ENCODE results near the gene PPP1R7.

PPP1R7 gene

DNA sequence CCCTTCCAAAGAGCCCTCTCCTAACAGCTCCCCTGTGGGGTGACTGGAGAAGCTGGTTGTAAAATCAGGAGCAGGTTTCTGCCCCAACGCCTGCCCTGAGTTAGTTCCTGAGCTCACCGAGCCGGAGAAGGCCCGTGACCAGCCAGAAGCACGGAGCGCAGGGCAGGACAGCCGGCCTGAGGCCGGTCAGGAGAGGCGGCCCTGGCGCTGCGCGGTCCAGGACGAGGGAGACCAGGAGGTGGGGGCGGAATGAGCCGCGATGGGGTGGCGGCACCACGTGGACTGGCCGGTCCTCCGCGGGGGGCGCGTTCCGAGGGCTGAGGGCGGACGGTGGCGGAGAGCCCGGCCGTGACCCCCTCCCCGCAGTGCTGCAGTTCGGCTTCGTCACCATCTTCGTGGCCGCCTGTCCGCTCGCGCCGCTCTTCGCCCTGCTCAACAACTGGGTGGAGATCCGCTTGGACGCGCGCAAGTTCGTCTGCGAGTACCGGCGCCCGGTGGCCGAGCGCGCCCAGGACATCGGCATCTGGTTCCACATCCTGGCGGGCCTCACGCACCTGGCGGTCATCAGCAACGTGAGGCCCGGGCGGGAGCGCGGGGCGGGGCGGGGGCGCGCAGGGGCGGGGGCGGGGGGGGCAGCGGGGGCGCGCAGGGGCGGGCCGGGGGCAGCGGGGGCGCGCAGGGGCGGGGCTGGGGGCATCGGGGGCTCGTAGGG, 67.2 kb downstream of the PPP1R7 start:
- DNase-seq = peak; percentile 90

DNA sequence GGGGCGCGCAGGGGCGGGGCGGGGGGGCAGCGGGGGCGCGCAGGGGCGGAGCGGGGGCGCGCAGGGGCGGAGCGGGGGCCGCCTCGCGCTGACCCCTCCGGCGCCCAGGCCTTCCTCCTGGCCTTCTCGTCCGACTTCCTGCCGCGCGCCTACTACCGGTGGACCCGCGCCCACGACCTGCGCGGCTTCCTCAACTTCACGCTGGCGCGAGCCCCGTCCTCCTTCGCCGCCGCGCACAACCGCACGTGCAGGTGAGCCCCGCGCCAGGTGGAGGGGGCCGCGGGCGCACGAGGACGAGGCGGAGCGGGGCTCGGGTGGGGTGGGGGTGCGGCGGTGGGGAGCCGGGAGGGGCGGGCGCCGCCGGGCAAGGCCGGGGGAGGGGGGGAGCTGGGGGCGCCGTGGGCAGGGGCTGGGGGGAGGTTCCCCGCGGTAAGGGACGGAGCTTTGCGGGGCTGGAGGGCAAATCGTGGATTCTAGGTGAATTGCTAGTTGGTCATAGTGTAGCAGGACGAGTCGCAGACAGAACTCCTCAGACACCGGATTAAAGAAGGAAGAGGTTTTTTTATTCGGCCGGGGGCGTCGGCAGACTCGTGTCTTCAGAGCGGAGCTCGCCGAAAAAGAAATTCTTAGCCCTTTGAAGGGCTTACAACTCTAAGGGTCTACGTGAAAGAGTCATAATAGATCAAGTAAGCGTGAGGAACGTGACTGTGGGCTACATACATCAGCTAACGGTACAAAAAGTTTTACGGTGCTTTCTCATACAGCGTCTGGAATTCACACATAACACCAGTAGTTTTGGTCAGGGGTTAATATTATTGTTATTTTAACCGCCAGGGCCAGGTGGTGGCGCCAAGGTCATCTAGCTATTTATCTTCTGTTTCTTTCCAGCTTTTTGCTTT, 68.1 kb downstream of the PPP1R7 start:
- DNase-seq = peak; percentile 58

DNA sequence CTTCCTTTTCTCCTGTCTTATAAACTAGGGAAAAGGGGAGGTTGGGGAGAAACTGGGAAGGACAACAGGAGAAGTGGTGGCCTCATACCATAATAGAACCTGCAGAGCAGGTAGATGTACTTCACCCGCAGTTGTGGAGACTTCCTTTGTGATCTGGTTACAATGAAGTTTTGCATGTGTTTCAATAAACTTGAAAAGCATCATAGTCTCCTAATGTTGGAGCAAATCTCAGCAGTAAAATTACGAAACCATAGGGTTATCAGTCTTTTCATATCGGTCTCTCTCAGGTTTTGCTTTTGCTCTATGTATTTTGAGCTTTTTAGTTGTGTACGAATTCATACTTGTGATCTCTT, 68.7 kb downstream of the PPP1R7 start:
- no peak for DNase-seq

DNA sequence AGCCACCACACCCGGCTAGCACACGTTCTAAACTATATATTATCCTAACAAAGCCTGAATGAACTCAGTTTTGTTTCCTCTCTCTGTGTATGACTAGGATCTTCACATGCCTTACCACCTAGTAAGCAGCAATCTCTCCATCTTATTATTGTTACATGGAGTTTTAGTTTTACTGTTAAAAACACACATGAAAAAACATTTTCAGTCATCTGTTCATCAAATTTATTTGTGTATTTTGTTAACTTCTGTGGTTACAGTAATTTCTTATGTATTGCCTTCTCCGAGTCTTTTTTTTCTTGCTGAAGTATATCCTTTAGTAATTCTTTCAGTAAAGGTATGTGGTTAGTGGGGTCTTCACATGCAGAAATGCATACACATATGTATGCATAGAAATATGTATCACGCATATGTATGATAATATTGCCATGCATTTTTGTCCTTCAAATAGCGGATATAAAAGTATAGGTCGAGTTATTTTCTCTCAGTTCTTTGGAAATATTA, 69.6 kb downstream of the PPP1R7 start:
- no peak for DNase-seq

DNA sequence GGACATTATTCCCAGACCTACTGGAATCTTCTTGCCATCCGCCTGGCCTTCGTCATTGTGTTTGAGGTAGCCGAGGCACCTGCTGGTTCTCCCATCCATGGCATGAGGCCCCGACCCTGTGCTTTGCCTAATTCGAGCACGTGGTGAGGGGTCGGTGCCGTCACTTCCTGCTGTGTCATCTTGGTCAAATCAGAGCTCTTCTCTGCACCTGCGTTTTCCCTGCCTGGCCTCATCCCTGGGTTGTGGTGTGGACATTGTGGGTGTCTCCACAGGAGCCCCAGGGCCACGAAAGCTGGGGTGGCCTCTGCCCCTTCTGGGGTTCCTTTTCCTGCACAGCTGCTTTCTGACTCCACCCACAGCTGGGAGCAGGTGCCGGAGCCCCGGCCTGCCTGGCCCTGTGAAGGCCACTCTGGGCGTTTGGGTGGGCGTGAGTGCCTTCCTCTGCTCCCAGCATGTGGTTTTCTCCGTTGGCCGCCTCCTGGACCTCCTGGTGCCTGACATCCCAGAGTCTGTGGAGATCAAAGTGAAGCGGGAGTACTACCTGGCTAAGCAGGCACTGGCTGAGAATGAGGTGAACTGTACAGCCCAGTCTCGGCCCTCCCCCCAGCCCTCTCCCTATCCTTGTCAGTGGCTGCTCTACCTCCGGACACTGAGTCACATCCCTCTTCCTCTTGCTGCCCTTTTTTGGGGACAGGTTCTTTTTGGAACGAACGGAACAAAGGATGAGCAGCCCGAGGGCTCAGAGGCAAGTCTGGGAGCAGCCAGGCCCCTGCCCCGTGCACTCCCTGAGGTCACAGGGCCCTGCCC, 73.1 kb downstream of the PPP1R7 start:
- no peak for DNase-seq

DNA sequence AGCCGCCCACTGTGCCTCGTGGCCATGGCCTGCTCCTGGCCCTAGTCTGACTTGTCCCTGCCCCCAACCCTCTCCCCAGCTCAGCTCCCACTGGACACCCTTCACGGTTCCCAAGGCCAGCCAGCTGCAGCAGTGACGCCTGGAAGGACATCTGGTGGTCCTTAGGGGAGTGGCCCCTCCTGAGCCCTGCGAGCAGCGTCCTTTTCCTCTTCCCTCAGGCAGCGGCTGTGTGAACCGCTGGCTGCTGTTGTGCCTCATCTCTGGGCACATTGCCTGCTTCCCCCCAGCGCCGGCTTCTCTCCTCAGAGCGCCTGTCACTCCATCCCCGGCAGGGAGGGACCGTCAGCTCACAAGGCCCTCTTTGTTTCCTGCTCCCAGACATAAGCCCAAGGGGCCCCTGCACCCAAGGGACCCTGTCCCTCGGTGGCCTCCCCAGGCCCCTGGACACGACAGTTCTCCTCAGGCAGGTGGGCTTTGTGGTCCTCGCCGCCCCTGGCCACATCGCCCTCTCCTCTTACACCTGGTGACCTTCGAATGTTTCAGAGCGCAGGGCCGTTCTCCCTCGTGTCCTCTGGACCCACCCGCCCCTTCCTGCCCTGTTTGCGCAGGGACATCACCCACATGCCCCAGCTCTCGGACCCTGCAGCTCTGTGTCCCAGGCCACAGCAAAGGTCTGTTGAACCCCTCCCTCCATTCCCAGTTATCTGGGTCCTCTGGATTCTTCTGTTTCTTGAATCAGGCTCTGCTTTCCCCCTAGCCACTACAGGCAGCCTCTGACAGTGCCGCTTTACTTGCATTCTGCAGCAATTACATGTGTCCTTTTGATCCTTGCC, 74.0 kb downstream of the PPP1R7 start:
- DNase-seq = peak; percentile 71

DNA sequence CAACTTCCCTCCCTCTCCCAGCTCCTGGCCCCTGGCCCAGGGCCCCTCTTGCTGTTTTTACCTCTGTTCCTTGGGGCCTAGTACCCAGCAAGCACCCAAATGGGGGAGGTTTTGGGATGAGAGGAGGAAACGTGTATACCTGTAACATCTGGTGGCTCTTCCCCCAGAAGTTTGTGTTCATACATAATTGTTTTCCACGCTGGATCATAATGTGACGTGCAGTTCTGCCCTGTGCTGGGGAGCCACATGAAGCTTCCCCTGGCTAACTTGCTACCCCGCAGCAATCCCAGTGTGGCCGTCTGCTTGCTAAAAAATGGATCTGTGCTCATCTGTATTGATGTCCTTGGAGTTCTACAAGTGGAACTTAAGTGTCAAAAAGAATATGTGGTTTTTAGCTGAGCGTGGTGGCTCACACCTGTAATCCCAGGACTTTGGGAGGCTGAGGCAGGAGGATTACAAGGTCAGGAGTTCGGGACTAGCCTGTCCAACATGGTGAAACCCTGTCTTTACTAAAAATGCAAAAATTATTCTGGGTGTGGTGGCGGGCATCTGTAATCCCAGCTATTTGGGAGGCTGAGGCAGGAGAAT, 74.7 kb downstream of the PPP1R7 start:
- no peak for DNase-seq

DNA sequence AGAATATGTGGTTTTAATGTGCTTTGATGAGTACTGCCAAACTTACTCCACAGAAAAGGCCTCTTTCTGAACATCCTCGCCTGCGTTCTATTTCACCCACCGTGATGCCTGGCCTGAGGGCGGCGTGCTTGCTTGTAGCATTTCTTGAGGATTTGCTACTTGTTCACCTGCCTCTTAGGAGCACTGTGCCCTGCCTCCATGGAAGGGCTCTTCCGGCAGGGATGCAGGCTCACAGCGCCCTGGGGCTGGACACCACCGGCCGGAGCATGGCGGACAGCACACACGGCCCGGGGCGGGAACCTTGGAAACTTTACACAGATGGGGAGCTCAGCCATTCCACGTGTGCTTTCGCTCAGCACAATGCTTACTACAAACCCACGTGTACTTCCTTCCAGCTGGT, 75.3 kb downstream of the PPP1R7 start:
- no peak for DNase-seq

DNA sequence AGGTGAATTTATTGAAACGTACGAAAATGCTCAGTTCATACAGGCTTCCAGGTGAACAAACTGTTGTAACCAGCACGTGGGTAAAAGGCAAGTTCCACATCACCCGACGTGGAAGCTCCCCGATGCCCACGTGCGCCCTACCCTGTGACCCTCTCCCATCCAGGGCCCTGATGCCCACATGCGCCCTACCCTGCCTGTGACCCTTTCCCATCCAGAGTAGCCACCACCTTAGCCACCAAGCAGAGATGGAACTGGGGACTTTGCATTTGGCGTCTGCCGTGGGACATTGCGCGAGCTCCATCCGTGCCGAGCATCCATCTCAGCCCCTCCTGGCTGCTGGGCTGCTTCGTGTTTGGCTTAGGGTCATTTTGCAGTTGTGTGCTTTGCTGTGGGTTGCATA, 75.7 kb downstream of the PPP1R7 start:
- no peak for DNase-seq

DNA sequence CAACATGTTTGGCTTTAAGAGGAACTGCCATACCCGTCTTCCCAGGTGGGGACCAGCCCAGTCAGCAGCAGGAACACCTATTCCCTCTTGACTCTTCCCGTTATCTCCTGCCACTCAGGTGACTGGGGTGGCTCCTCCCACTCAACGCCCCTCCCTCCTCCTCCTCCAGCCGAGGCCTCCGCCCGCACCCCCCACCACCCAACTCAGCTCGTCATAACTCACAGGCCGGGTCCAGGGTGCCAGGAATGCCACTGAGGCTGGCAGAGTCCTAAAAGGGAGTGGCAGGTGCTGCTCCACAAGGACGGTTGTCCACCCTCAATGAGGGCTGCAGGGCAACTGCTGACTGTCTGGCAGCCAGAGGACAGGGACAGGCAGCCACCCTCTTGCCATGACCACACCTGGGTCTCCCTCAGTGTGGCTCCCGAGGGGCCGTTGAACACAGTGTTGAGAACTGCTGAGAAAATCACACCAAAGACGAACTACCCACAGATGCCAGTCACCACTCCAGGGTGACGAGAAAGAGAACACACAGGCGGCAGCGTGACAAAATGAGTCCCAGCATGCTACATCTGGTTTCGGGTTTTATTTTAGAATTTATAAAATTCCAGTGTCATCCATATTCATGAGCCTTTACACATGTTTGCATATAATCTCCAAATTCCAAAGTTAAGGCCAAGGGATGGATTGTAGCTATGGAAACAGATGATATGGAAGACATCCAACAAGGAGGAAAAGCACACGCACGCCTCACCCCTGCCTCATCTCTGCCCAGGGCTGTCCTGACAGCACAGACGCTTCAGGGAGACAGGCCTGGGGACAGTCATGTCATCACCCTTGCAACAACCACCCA, 76.7 kb downstream of the PPP1R7 start:
- DNase-seq = no peak

DNA sequence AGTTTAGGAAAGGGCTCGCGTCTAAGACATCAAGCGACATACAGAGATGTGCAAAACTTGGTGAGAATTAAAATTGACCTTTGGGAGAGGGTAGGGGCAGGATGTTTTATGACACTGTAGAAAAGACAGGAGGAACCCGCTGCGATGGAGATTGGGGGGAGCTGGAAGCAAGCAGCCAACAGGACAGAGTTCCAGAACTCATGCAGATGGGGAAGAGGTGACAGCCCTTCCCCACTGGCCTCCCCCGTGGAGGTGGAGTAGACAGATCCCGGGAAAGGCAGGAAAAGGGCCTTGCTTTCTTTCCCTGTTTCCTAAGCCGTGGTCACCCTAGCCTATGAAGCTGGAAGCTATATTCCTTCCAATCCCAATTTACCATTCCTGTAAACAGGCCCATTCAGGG, 77.3 kb downstream of the PPP1R7 start:
- no peak for DNase-seq

DNA sequence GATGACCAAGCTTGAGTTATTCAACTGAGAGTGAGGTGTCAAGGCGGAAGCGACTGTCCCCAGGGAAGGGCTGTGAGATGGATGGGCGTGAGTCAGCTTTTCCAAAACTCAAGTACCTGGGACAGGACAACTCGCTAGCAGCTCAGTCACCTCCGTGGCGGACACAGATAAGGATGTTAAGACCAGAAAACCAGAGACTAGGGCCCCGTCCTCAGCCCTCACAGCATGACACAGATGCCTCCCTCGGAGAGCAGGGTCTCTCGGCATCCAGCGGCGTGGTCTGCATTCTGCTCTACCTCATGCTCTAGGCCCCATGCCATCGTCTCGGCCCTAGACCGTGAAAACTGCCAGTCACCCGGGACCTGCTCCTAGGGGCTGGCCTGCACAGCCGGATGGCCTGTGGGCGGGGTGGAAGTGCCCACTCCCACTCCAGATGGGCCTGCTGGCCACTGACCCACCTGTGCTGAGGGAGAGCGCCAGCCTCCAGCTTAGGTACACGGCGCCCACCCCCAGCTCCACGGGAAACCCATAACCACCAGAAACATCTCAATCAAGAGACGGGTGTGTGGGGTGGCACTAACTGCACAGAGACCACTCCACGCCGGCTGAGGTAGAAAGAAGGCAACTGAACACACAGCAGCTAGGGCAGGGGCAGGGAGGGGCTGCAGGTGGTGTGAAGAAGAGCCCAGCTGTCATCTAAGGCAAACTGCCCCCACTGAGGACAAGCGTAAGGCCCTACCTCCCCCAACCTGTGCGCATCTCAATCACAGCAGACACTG, 78.0 kb downstream of the PPP1R7 start:
- DNase-seq = no peak

DNA sequence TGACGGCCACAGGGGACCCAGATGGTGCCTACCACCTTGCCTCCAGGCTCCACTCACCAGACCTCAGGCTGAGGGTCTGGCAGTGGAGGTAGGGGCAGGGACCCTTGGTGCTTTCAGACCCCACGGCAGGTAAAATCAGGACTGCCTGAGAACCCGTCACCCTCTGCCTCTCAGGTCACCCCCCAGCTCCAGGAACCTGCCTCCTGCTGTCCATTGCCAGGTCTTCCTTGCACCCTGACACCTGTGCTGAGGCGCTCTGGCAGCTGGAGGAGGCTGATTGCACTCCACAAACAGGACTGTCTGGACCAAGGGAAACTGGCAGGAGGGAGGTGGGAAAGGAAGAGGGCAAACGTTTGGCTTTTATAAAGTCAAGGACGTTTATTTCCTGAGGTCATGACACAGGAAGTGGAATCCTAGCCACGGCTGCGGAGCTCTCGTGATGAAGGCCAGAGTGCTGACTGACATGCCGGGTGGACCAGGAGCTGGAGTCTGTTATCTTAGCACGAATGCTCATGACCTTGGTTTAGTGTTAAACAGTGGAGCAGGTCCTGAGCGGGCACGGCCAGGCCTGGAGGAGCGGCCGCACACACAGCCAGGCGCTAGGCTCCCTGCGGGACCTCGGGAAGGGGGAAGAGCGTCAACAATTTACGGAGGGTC, 78.7 kb downstream of the PPP1R7 start:
- no peak for DNase-seq

DNA sequence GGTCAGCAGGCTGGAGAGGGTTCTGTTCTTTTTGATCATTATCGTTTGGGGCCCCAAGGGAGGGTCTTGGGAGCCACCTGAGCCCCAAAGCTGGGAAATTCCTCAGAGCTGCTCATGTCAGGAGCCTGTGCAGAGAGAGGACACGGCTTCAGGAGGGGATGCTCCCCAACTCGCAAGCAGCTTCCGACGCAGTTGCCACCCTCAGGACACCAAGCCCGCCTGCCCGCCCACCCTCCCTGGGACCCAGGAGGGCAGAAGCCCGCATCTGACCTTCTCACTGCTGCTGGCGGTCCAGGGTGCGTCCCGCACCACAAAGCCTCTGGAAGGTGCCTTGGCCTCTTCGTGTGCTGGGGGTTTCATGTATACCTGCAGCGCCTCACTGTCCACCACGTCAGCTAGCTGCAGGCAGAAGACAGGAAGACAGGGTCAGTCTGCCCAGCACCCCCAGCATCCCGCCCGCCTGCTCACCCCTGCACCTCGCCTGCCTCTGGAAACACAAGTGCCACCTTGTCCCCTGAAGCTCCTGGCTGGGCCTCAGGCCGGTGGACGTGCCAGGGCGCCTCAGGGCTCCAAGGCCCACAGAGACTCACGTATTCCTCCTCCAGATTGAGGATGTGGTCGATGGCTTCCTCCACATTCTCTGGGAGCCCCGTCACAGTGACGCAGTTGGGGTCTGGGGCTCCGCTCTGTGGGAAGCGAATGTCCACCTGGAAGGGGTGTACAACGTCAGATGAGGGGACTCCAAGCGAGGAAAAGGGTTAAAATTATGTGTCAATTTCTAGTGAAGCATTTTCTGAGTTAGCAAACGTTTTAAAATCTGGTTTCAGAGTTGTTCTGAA, 79.5 kb downstream of the PPP1R7 start:
- no peak for DNase-seq

DNA sequence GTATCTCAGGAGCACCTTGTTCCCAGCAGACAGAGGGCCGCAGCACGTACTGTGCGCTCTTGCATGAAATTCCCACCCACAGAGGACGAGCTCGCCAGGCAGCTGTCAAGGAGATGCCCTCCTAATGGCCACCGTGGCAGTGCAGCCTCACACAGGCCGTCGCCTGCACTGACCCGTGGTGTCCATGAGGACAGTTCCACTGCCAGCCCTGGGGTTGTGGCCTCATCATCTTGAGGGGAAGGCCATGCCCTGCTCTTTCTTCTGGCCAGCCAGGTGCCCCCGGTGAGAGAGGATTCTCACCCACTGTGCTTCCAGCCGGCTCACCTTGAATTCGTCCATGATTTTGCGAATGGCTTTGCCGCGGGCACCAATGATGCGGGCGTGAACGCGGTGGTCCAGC, 80.2 kb downstream of the PPP1R7 start:
- peak; percentile 32 for DNase-seq

DNA sequence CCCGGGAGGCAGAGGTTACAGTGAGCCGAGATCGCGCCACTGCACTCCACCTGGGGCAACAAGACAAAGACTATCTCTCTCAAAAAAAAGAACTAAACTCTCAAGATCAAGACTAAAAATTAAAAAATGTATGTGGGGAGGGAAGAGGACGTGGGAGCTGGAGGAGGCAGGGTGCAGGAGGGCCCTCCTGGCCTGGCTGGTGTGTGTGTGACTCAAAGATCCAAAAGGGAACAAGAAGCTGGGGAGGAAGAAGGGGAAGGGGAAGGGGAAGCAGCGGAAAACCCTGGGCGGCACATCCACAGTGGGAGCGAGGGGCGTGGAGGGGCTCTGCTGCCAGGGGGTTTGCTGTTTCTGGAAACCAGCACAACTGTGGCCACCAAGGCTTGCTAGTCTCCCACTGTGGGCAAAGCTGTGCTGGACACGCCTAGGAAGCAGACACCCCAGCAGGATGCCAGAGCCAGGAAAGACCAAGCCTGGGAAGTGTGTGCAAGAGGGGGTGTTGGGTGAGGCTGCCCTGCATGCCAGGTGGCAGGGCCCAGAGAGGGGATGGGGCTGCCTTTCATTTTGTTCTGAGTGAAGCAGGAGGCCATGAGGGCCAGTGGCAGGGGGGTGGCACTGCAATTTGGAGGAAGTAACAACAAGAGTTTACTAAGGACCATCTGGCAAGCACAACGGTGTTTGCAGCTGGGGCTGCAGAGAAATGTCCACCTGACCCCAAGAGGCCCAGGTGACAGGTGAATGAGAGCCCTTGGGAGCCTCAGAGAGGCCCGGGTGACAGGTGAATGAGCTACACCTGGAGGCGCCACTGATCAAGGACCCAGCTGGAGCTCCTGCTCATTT, 82.7 kb downstream of the PPP1R7 start:
- DNase-seq = no peak

Measured in retina (tissue), 1 donor.